WERI-Rb-1 (cell line): ENCODE measurements around the gene GRIK2.
"Not testable (repeated sequence)": the region's sequence is repeated elsewhere in the genome, so short reads cannot be mapped to it uniquely, and the experiment has no call there.

ENCODE experiments used
- DNase-seq: peaks from one replicate; pipeline ENCODE4 v3.0.0-alpha.2; 2020
- H3K27ac ChIP-seq: fragments of 250-450 bp; sonication (Bioruptor Pico); 2 replicates; pipeline ENCODE4 v1.5.1; 2020; ENCODE audit warnings: mild to moderate bottlenecking, moderate library complexity
- H3K27me3 ChIP-seq: fragments of 250-450 bp; sonication (Bioruptor Pico); 2 replicates; pipeline ENCODE4 v1.5.1; 2021; ENCODE audit warnings: mild to moderate bottlenecking, low read depth, moderate library complexity; ENCODE audit not compliant: insufficient read depth, severe bottlenecking
- H3K36me3 ChIP-seq: fragments of 250-450 bp; sonication (Bioruptor Pico); 2 replicates; pipeline ENCODE4 v1.5.1; 2020; ENCODE audit warnings: mild to moderate bottlenecking, moderate library complexity
- H3K4me3 ChIP-seq: 2 replicates; pipeline ENCODE4 v1.5.1; 2011; ENCODE audit warnings: low read depth, mild to moderate bottlenecking, control low read depth, low read length
- H3K9me3 ChIP-seq: fragments of 250-450 bp; sonication (Bioruptor Pico); 2 replicates; pipeline ENCODE4 v1.5.1; 2021; ENCODE audit warnings: mild to moderate bottlenecking, moderate library complexity; ENCODE audit not compliant: severe bottlenecking
- TF ChIP-seq, protein P1 (sequence below): IDR thresholded peaks from 2 replicates; pipeline ENCODE4 v1.5.1; 2011; ENCODE audit warnings: low read depth, mild to moderate bottlenecking, control low read depth, inconsistent platforms, low read length

Gene GRIK2

GRCh38 chr6:101365181-101365580, 28.3 kb upstream of the GRIK2 start:
- no peak overlapping the region for H3K27ac ChIP-seq
- no peaks in the 10 kb centered on the region for H3K9me3 ChIP-seq
- H3K36me3 ChIP-seq: no peaks in the 10 kb centered on the region
- H3K27me3 ChIP-seq: no peaks in the 10 kb centered on the region
- no peak for DNase-seq
- TF ChIP-seq, protein P1, sequence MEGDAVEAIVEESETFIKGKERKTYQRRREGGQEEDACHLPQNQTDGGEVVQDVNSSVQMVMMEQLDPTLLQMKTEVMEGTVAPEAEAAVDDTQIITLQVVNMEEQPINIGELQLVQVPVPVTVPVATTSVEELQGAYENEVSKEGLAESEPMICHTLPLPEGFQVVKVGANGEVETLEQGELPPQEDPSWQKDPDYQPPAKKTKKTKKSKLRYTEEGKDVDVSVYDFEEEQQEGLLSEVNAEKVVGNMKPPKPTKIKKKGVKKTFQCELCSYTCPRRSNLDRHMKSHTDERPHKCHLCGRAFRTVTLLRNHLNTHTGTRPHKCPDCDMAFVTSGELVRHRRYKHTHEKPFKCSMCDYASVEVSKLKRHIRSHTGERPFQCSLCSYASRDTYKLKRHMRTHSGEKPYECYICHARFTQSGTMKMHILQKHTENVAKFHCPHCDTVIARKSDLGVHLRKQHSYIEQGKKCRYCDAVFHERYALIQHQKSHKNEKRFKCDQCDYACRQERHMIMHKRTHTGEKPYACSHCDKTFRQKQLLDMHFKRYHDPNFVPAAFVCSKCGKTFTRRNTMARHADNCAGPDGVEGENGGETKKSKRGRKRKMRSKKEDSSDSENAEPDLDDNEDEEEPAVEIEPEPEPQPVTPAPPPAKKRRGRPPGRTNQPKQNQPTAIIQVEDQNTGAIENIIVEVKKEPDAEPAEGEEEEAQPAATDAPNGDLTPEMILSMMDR: no peak
- H3K4me3 ChIP-seq: no peak overlapping the region

- DNase-seq: no peak
- H3K27me3 ChIP-seq: no peaks in the 10 kb centered on the region
- H3K36me3 ChIP-seq: no peaks in the 10 kb centered on the region
- H3K9me3 ChIP-seq: no peaks in the 10 kb centered on the region
- no peak overlapping the region for H3K27ac ChIP-seq
- TF ChIP-seq, protein P1: no peak
- H3K4me3 ChIP-seq: no peak overlapping the region
These were observed 13.6 kb upstream of the GRIK2 start for GRCh38 chr6:101379926-101380325.

GRCh38 chr6:101380897-101381630, 12.4 kb upstream of the GRIK2 start:
- Histone ChIP-seq H3K27me3 (no peaks in the 10 kb centered on the region), H3K27ac (no peak overlapping the region), H3K36me3 (no peaks in the 10 kb centered on the region), H3K4me3 (no peak overlapping the region), H3K9me3 (no peaks in the 10 kb centered on the region)
- DNase-seq: no peak
- TF ChIP-seq, protein P1: no peak

GRCh38 chr6:101383747-101384146, 9.8 kb upstream of the GRIK2 start:
- DNase-seq, H3K27ac ChIP-seq, H3K36me3 ChIP-seq, H3K27me3 ChIP-seq, H3K9me3 ChIP-seq, H3K4me3 ChIP-seq: not testable (repeated sequence)

GRCh38 chr6:101386982-101387381, 6.5 kb upstream of the GRIK2 start:
- no peaks in the 10 kb centered on the region for H3K27me3 ChIP-seq
- TF ChIP-seq, protein P1: peak; percentile 28; the same call in 1 of the 2 replicates
- no peak overlapping the region for H3K27ac ChIP-seq
- H3K4me3 ChIP-seq: no peak overlapping the region
- no peaks in the 10 kb centered on the region for H3K9me3 ChIP-seq
- no peak for DNase-seq
- no peaks in the 10 kb centered on the region for H3K36me3 ChIP-seq

DNA sequence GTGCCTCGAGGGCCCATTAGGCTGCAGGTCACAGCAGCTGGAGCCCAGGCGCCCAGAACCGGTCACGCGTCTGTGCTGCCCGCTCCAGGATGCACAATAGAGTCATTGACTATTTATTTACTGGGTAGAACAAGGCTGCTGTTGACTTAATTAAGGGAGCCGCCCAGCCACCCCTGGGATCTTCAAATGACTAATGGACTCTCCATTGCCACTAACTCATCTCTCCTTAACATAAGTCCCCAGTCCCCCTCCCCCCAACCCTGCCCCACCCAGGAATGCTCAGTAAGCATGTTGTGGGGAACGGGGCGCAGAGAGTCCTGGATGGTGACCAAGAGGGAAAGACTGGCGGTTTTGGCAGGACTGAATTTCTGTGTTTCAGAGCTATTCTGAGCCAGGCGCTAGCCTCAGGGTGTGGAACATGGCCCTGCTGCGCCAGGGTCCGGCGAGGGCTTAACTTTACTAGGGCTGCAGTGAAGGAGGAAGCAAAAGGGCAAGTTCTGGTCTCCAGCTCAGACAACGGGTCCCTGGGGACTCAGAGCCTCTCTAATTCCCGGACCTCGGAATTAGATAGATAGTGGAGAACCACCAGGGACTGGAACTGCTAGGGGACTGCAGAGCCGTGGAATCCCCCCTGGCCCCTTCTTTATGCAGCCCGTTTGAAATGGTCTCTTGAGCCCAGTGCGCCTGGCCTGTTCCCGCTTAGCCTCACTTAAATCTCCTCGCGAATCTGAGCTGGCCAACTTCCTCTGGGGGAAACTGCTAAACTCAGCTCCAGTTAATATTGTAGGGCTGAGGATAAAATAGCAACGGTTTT, 1.5 kb upstream of the GRIK2 start:
- Histone ChIP-seq H3K9me3 (no peaks in the 10 kb centered on the region), H3K4me3 (no peak overlapping the region), H3K27ac (no peak overlapping the region), H3K36me3 (no peaks in the 10 kb centered on the region), H3K27me3 (no peaks in the 10 kb centered on the region)
- DNase-seq: no peak
- TF ChIP-seq, protein P1: no peak
